ENCODE measurements around the gene NCOA7.

DNA sequence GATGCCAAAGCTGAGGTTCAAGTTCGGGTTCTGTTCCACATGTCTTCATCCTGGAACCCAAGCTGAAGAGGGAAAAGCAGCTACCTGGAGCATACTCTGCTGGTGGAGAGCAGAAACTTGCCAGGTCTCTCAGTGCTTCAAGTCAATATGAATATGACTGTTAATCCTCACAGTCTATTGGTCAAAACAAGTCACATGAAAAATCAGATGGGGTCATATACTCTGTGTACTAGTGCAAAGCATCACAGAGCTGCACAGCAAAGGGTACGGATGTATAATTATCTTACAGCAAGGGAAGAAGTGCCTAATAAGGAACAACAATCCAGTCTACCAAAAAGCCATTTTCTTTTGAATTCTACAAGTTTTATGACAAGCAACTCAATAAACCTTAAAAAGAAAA, 11.6 kb downstream of the NCOA7 start:
- TF ChIP-seq CTCF (IDR thresholded peaks at IDR 0.05): no peak
- no peak for TF ChIP-seq POLR2A (IDR thresholded peaks at IDR 0.05)
